ENCODE measurements around the gene SORCS3.
A peak's percentile ranks its signal among the peaks of the same experiment; 100 is the strongest.

Gene SORCS3

DNA sequence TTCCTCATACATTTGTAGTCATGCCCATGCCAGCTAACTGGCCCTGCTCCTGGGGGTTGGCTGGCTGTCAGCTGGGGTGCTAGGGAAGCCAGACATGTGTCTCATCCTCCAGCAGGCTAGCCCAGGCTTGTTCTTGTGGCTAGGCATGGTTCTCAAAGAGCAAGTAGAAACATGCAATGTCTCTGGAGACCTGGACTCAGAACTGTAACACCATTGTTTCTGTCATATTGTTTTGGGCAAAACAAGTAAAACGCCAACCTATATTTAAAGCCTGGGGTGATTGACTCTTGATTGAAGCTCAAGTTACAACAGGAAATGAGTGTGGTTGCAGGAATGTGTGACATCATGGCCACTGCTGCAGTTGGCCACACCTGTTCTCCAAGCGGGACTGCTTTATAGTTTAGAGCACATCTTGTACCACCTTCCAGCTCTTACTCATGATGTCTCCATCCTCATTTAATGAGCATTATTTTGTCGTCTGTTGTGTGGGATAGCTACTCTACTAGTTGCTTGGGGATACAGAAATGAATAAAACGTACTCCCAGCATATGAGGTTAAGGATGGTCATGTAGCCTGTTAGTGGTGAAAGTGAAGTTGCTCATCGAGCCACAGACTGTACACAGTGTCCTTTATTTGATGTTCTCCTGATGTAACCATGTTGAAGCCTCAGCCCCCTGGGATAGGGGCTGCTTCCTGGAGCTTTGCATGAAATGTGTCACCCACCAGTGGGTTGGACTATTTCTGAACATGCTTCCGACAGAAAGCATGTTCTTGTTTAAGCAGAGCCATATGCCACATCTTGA lies 168.4 kb downstream of the SORCS3 start:
- no peak overlapping the region for H3K27ac ChIP-seq
- no peaks in the 10 kb centered on the region for H3K36me3 ChIP-seq (ENCODE audit: insufficient read depth, low read length)
- TF ChIP-seq FOXP2 (optimal IDR thresholded peaks at IDR 0.05; ENCODE audit: control extremely low read depth, extremely low read length, insufficient read depth) (no peak), POLR2AphosphoS5 (IDR thresholded peaks at IDR 0.05; ENCODE audit: borderline replicate concordance, low read depth, low read length) (no peak), EZH2 (IDR thresholded peaks at IDR 0.05) (no peak)
- no peak overlapping the region for H3K9ac ChIP-seq (ENCODE audit: insufficient read length)
- no peaks in the 10 kb centered on the region for H3K9me3 ChIP-seq (ENCODE audit: low read depth, low read length)
- H3K4me3 ChIP-seq, result no peak overlapping the region
- DNase-seq (ENCODE audit: low read depth, low spot score), result no peak

DNA sequence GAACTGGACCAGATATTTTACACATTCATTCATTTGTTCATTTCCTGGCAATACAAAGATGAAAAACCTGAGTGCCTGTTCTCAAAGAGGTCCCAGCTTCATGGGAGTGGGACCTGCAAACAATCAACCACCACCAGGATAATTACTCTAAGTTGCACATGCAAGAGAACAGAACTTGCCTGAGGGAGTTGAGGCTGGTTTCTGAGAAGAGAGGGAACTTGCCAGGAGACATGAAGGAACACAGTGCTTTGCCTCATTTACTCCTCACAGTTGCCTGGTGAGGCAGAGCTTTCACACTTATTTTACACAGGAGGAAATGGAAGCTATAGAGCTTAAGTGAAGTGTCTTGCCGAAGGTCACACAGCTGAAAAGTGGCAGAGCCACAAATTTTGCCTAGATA lies 170.1 kb downstream of the SORCS3 start:
- Histone ChIP-seq H3K9ac (ENCODE audit: insufficient read length) (no peak overlapping the region), H3K9me3 (ENCODE audit: low read depth, low read length) (no peaks in the 10 kb centered on the region), H3K4me3 (no peak overlapping the region), H3K36me3 (ENCODE audit: insufficient read depth, low read length) (no peaks in the 10 kb centered on the region), H3K27ac (no peak overlapping the region)
- no peak for DNase-seq (ENCODE audit: low read depth, low spot score)
- TF ChIP-seq EZH2 (IDR thresholded peaks at IDR 0.05) (no peak), POLR2AphosphoS5 (IDR thresholded peaks at IDR 0.05; ENCODE audit: borderline replicate concordance, low read depth, low read length) (no peak), FOXP2 (optimal IDR thresholded peaks at IDR 0.05; ENCODE audit: control extremely low read depth, extremely low read length, insufficient read depth) (no peak)

DNA sequence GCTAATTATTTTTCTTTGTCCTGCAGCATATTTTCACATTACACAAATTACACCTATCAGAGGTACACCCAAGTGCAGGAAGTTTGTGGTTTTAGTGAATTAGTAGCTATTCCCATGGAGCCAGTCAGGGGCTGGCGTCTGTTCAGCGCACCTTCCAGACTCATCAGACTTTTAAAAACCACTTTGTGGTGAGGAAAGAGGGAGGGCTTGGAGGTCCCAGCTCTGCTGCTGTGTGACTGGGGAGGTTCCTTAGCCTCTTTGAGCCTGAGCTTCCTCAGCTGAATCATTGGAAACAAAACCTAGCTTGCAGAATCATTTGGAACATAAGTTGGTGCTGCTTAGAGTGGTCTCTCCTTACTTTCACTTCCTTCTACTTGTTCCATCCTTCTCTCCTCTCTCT lies 175.4 kb downstream of the SORCS3 start:
- Histone ChIP-seq H3K9ac (ENCODE audit: insufficient read length) (no peak overlapping the region), H3K4me3 (no peak overlapping the region), H3K36me3 (ENCODE audit: insufficient read depth, low read length) (no peaks in the 10 kb centered on the region), H3K27ac (no peak overlapping the region), H3K9me3 (ENCODE audit: low read depth, low read length) (no peaks in the 10 kb centered on the region)
- TF ChIP-seq EZH2 (IDR thresholded peaks at IDR 0.05), result no peak
- no peak for TF ChIP-seq FOXP2 (optimal IDR thresholded peaks at IDR 0.05; ENCODE audit: control extremely low read depth, extremely low read length, insufficient read depth)
- no peak for TF ChIP-seq POLR2AphosphoS5 (IDR thresholded peaks at IDR 0.05; ENCODE audit: borderline replicate concordance, low read depth, low read length)
- DNase-seq (ENCODE audit: low read depth, low spot score), result no peak

DNA sequence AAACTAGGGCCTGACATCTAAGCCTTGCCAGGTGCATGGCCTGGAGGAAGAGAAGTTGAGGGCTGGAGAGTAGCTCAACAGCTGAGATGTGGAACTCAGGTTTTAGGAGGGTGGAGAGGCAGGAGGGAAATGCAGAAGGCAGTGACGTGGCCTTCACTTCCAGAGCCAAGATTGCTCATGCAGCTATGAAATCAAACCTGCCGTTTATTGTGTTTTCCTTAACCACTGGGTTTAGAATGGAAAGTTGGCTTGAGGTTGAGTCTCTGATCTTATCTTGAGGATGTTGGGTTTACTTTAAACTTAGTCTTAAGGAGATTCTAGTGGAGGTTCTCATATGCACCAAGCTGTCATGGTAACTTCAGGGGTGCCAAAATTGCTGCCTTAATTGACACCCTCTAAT lies 178.6 kb downstream of the SORCS3 start:
- Histone ChIP-seq H3K27ac (no peak overlapping the region), H3K4me3 (no peak overlapping the region), H3K9me3 (ENCODE audit: low read depth, low read length) (no peaks in the 10 kb centered on the region), H3K9ac (ENCODE audit: insufficient read length) (no peak overlapping the region), H3K36me3 (ENCODE audit: insufficient read depth, low read length) (no peaks in the 10 kb centered on the region)
- no peak for DNase-seq (ENCODE audit: low read depth, low spot score)
- no peak for TF ChIP-seq POLR2AphosphoS5 (IDR thresholded peaks at IDR 0.05; ENCODE audit: borderline replicate concordance, low read depth, low read length)
- TF ChIP-seq EZH2 (IDR thresholded peaks at IDR 0.05), result no peak
- no peak for TF ChIP-seq FOXP2 (optimal IDR thresholded peaks at IDR 0.05; ENCODE audit: control extremely low read depth, extremely low read length, insufficient read depth)

DNA sequence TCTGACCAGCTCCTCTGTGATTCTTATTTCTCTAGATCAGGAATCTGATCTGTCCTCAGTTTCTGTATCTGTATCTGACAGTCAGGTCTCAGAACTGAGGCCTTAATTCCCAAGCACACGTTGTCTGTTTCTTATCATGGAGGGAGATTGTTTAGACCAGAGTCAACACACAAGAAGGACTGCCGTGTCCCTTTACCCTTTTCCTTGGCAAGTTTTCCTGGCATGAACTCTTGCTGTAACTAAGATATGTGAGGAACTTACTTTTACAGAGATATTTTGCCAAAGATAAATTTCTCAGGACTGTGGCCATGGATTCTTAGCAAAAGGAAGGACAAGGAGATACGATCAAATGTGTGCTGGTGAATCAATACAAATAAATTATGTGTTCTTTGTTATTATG lies 181.0 kb downstream of the SORCS3 start:
- H3K4me3 ChIP-seq, result no peak overlapping the region
- no peak overlapping the region for H3K27ac ChIP-seq
- H3K9me3 ChIP-seq (ENCODE audit: low read depth, low read length), result no peaks in the 10 kb centered on the region
- H3K36me3 ChIP-seq (ENCODE audit: insufficient read depth, low read length), result no peaks in the 10 kb centered on the region
- no peak for TF ChIP-seq FOXP2 (optimal IDR thresholded peaks at IDR 0.05; ENCODE audit: control extremely low read depth, extremely low read length, insufficient read depth)
- no peak for TF ChIP-seq EZH2 (IDR thresholded peaks at IDR 0.05)
- no peak for TF ChIP-seq POLR2AphosphoS5 (IDR thresholded peaks at IDR 0.05; ENCODE audit: borderline replicate concordance, low read depth, low read length)
- DNase-seq (ENCODE audit: low read depth, low spot score), result no peak
- no peak overlapping the region for H3K9ac ChIP-seq (ENCODE audit: insufficient read length)

DNA sequence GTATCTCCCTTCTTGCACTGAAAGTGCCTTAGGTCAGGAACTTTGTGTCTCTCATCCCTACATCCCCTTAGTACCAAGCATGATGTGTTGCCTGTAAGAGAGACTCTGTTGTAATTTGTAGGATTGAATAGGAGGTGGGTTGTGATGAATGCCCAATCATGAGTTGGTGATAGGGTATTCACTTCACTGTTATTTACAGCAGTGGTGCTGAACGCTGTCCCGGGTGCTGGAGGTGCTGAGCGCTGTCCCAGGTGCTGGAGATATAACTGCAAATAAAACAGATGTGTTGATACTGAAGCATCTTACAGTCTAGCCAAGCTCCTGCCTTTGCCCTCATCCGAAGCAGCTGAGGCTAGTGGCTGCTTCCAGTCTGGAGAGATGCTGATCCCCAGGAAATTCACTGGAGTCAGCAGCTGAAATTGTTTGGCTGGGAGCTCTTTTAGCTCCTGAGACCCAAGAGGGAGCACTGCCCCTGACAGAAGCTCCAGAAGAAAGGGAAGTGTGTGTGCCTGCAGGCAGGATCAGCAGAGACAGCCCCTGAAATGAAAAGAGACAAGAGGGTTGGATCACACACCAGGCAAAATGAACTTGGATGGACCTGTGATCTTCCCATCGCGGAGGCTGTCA lies 183.4 kb downstream of the SORCS3 start:
- no peak overlapping the region for H3K4me3 ChIP-seq
- H3K36me3 ChIP-seq (ENCODE audit: insufficient read depth, low read length), result no peaks in the 10 kb centered on the region
- peak; percentile 1 for DNase-seq (ENCODE audit: low read depth, low spot score)
- H3K27ac ChIP-seq, result no peak overlapping the region
- H3K9me3 ChIP-seq (ENCODE audit: low read depth, low read length), result no peaks in the 10 kb centered on the region
- H3K9ac ChIP-seq (ENCODE audit: insufficient read length), result no peak overlapping the region
- no peak for TF ChIP-seq EZH2 (IDR thresholded peaks at IDR 0.05)
- no peak for TF ChIP-seq POLR2AphosphoS5 (IDR thresholded peaks at IDR 0.05; ENCODE audit: borderline replicate concordance, low read depth, low read length)
- TF ChIP-seq FOXP2 (optimal IDR thresholded peaks at IDR 0.05; ENCODE audit: control extremely low read depth, extremely low read length, insufficient read depth), result no peak

DNA sequence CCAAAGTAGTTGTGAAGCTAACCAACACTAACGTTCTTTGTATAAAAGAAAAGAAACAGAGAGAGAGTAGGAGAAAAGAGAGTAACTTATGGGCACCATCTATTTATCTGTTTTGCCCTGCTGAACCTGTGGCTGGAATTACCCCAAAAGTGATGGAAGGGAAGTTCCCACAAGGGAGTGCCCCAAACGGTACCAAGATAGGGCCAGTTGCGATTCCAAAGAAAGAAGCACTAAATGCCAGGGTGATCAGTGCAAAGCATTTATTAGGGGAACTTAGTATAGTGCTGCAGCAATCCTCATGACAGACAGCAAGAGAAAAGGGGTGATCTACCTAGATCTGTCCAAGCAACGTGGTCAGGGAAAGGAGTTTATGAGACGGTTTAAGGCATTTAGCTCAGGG lies 190.2 kb downstream of the SORCS3 start:
- no peak overlapping the region for H3K9ac ChIP-seq (ENCODE audit: insufficient read length)
- DNase-seq (ENCODE audit: low read depth, low spot score), result no peak
- TF ChIP-seq EZH2 (IDR thresholded peaks at IDR 0.05), result no peak
- TF ChIP-seq POLR2AphosphoS5 (IDR thresholded peaks at IDR 0.05; ENCODE audit: borderline replicate concordance, low read depth, low read length), result no peak
- TF ChIP-seq FOXP2 (optimal IDR thresholded peaks at IDR 0.05; ENCODE audit: control extremely low read depth, extremely low read length, insufficient read depth), result no peak
- no peak overlapping the region for H3K4me3 ChIP-seq
- H3K9me3 ChIP-seq (ENCODE audit: low read depth, low read length), result no peaks in the 10 kb centered on the region
- no peak overlapping the region for H3K27ac ChIP-seq
- no peaks in the 10 kb centered on the region for H3K36me3 ChIP-seq (ENCODE audit: insufficient read depth, low read length)

DNA sequence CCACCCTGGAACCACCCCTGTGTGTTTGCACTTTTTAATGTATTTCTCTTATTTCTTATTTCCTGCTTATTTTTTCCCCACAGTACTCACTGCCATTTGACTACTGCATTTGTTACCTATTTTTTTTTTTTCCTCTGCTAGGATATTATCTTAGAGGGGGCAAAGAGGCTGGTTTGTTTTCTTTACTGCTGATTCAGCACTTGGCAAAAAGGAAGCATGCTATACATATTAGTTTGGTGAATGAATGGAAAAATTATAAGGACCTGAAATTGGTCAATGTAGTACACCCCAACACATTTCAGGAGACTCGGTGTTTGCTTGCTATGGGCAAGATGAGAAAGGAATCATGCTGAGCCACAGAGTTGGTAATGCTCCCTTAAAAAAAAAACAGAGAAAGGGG lies 193.5 kb downstream of the SORCS3 start:
- Histone ChIP-seq H3K9me3 (ENCODE audit: low read depth, low read length) (no peaks in the 10 kb centered on the region), H3K36me3 (ENCODE audit: insufficient read depth, low read length) (no peaks in the 10 kb centered on the region), H3K9ac (ENCODE audit: insufficient read length) (no peak overlapping the region), H3K27ac (no peak overlapping the region), H3K4me3 (no peak overlapping the region)
- TF ChIP-seq FOXP2 (optimal IDR thresholded peaks at IDR 0.05; ENCODE audit: control extremely low read depth, extremely low read length, insufficient read depth), result no peak
- no peak for TF ChIP-seq EZH2 (IDR thresholded peaks at IDR 0.05)
- no peak for TF ChIP-seq POLR2AphosphoS5 (IDR thresholded peaks at IDR 0.05; ENCODE audit: borderline replicate concordance, low read depth, low read length)
- DNase-seq (ENCODE audit: low read depth, low spot score), result no peak
